Gastrocnemius medialis (tissue), 4 donors: ENCODE results near the gene HSPB1. TPM values are rescaled to one million over a fixed set of nuclear protein-coding genes. Genes with fewer than 3 reads are reported as not detected.

ENCODE experiments used
- ATAC-seq, 2 donors: fragments of 150-250 bp; one replicate each; pipeline ENCODE4 v1.9.1; 2016
- DNase-seq, 2 donors: peaks; one replicate each; pipeline ENCODE4 v3.0.0-alpha.2; 2019
- H3K27ac ChIP-seq, 4 donors: fragments of 200-600 bp; sonication (generic); 1 replicate in 1 of 4; 2 replicates in 3 of 4; pipeline ENCODE4 v1.5.1; 2016 to 2018; ENCODE audit warnings: mild to moderate bottlenecking in 2 of 4, moderate library complexity in 1 of 4
- H3K27me3 ChIP-seq, 3 donors: fragments of 200-600 bp; sonication (generic) in 2 of 3; 1 replicate in 1 of 3; 2 replicates in 2 of 3; pipeline versions ENCODE4 v1.5.1 to v1.6.0; 2016 to 2019; ENCODE audit warnings: mild to moderate bottlenecking in 1 of 3, moderate library complexity in 1 of 3
- H3K36me3 ChIP-seq, 2 donors: fragments of 200-600 bp; sonication (generic) in 1 of 2; one replicate each; pipeline ENCODE4 v1.5.1; 2017 to 2018
- H3K4me1 ChIP-seq, 2 donors: fragments of 200-600 bp; sonication (generic) in 1 of 2; one replicate each; pipeline ENCODE4 v1.5.1; 2016 to 2017; ENCODE audit warnings: mild to moderate bottlenecking in 2 of 2
- H3K4me3 ChIP-seq, 4 donors: fragments of 200-600 bp; sonication (generic) in 3 of 4; 1 replicate in 1 of 4; 2 replicates in 3 of 4; pipeline ENCODE4 v1.5.1; 2016 to 2019; ENCODE audit warnings: mild to moderate bottlenecking in 2 of 4
- H3K9me3 ChIP-seq, 3 donors: fragments of 200-600 bp; sonication (generic) in 2 of 3; 1 replicate in 1 of 3; 2 replicates in 2 of 3; pipeline ENCODE4 v1.5.1; 2016 to 2019
- POLR2A ChIP-seq, 2 donors: fragments of 450-650 bp; IDR thresholded peaks; one replicate each; pipeline ENCODE4 v1.6.1; 2017; ENCODE audit warnings: antibody characterized with exemption in 2 of 2, mild to moderate bottlenecking in 2 of 2, moderate library complexity in 2 of 2
- in situ Hi-C, 4 donors: fragments of 200-750 bp; cut with MboI; loops; one replicate each; pipeline versions ENCODE4 v1.15.0 to v1.8.0; 2017; ENCODE audit warnings: low sequenced_read_pairs in 4 of 4
- intact Hi-C: fragments of 100-400 bp; cut with DNase I; formaldehyde crosslinking; loops from one replicate; pipeline ENCODE4 v1.15.1; 2023; ENCODE audit warnings: low total_unique reads
- total RNA-seq, 4 donors: library from RNA; depleted of rRNA; stranded (reverse); fragments of >200 nt; gene quantifications; one replicate each; pipeline versions ENCODE4 v1.1.0 to v1.2.3, GENCODE V29; 2016
- TF ChIP-seq, protein P1 (sequence below), 5 experiments: fragments of 450-650 bp in 3 of 5; fragments of 200-600 bp in 2 of 5; sonication (generic) in 2 of 5; IDR thresholded peaks in 4 of 5; conservative IDR thresholded peaks in 1 of 5; 1 replicate in 4 of 5; 2 replicates in 1 of 5; pipeline ENCODE4 v1.5.1; 2016 to 2019; ENCODE audit warnings: antibody characterized with exemption in 5 of 5, mild to moderate bottlenecking in 3 of 5, moderate library complexity in 3 of 5

Gene HSPB1
- total RNA-seq, 4 donors from 2014 or later, result 1,878 to 2,898 (median 2,185) TPM

DNA sequence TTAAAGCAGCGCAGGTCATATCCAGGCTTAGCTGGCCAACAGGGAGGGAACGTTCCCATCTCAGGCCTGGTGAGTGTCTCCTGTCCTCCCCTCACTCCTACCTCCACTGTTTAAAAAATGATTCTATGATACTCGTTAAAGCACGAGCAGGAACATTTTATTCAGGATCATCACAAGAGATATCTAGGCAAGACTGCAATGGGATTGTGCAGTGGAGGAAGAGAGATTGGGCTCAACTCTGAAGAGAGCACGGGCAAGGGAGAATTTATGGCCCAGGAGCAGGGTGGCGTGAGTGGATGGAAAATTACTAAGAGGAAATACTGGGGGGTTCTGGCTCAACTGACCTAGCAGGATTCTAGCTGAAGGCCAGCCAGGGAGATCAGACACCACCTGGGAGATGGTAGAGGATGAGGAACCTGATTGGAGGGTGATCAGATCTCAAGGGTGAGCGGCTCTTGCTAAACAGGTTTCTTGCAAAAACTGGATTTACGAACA, 9.0 kb upstream of the HSPB1 start:
- DNase-seq, result peak in 1 of 2 donors; percentile 41
- peaks cover 52 to 57% of the 10 kb centered on the region in 2 donors for H3K4me1 ChIP-seq
- H3K27ac ChIP-seq, result peak overlapping the region; percentile 99 to 100 (median 100)
- H3K9me3 ChIP-seq, result no peaks in the 10 kb centered on the region
- no peaks in the 10 kb centered on the region for H3K36me3 ChIP-seq
- H3K27me3 ChIP-seq, result no peaks in the 10 kb centered on the region
- TF ChIP-seq, protein P1, sequence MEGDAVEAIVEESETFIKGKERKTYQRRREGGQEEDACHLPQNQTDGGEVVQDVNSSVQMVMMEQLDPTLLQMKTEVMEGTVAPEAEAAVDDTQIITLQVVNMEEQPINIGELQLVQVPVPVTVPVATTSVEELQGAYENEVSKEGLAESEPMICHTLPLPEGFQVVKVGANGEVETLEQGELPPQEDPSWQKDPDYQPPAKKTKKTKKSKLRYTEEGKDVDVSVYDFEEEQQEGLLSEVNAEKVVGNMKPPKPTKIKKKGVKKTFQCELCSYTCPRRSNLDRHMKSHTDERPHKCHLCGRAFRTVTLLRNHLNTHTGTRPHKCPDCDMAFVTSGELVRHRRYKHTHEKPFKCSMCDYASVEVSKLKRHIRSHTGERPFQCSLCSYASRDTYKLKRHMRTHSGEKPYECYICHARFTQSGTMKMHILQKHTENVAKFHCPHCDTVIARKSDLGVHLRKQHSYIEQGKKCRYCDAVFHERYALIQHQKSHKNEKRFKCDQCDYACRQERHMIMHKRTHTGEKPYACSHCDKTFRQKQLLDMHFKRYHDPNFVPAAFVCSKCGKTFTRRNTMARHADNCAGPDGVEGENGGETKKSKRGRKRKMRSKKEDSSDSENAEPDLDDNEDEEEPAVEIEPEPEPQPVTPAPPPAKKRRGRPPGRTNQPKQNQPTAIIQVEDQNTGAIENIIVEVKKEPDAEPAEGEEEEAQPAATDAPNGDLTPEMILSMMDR (IDR thresholded peaks at IDR 0.05 in 4 of 5, conservative IDR thresholded peaks at IDR 0.05 in 1 of 5), result no peak
- TF ChIP-seq POLR2A (IDR thresholded peaks at IDR 0.05), result no peak
- intact Hi-C loops (loop anchor here (5.0 kb wide), 1 partner anchor 241 kb away; no protein-coding TSS in a partner anchor), in situ Hi-C loops (no loop called here)
- H3K4me3 ChIP-seq, result no peak overlapping the region
- ATAC-seq, result no peak

DNA sequence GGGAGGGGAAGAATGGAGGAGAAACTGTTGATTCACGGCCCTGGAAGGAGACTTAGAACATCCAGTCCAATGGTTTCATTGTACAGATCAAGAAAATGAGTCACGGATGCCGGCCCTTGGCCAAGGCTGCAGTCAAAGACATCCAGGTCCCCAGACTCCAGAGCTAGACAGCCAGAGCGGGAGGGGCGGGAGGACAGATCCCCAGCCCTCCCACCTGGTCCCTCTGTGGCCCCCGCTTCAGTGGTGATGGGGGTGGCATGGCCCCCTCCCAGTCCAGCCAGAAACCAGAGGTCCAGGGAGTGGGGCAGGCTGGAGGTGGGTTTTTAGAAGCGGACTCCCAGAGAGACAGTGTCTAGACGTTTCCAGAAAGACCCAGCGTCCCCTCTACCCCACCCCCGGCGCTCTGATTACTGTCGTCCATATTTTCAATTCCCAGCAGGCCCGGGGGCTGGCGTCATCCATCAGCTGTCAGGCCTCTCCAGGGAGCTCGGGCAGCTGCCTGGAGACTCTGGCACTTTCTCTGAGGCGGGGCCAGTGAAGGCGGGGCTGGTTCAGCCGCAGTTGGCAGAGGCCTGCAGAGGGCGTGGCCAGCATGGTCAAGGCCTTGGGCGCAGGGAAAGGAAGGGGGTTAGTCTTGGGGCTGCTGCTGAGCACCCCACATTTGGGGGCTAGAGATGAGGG, 8.0 kb upstream of the HSPB1 start:
- H3K36me3 ChIP-seq, result no peaks in the 10 kb centered on the region
- peak; percentile 71 to 78 for ATAC-seq
- in situ Hi-C loops (no loop called here), intact Hi-C loops (loop anchor here (5.0 kb wide), 1 partner anchor 242 kb away; no protein-coding TSS in a partner anchor)
- H3K27me3 ChIP-seq, result no peaks in the 10 kb centered on the region
- TF ChIP-seq, protein P1 (IDR thresholded peaks at IDR 0.05 in 4 of 5, conservative IDR thresholded peaks at IDR 0.05 in 1 of 5), result no peak
- peak; percentile 68 to 89 for TF ChIP-seq POLR2A (IDR thresholded peaks at IDR 0.05)
- peak overlapping the region; percentile 40 to 55 (median 50) for H3K4me3 ChIP-seq
- no peaks in the 10 kb centered on the region for H3K9me3 ChIP-seq
- H3K4me1 ChIP-seq, result peaks cover 52 to 57% of the 10 kb centered on the region in 2 donors
- peak overlapping the region; percentile 99 to 100 (median 100) for H3K27ac ChIP-seq
- DNase-seq, result peak; percentile 97 to 99

DNA sequence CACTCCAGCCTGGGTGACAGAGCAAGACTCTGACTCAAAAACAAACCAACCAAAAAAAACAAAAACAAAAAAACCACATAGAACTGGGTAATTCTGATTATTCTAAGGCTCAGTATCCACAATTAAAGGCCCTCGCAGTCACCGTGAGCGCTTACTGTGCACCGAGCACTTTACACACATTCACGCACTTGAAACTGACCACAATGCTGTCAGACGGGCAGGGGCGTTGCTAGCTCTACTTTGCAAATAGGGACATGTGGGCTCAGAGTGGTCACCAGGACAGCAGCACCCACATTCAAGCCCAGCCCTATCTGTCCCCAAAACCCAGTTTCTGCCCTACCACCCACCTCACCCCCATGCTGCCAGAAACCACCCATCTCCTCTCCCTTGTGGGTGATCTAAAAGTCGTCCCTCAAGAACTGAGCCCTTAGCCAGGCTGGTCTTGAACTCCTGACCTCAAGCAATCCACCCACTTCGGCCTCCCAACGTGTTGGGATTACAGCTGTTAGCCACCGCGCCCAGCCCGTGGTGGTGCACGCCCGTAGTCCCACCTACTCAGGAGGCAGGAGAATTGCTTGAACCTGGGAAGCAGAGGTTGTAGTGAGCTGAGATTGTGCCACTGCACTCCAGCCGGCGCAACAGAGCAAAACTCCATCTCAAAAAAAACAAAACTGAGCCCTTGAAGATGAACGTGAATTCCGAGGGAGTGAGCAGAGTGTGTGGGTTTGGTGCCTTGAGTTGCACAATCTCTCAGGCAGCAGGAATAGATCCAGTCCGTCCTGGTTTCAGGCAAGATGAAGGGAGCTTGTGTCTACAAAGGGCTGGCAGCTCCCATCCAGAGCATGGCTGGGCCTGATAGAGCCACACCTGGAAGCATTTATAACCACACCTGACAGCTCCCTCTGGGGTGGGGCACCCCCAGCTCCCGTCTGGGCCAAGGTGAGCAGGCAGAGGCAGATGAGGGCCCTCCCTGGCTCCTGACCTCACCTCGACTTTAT, 5.4 kb upstream of the HSPB1 start:
- DNase-seq (peak; percentile 64 to 83), ATAC-seq (peak; percentile 47 to 53)
- TF ChIP-seq, protein P1 (IDR thresholded peaks at IDR 0.05 in 4 of 5, conservative IDR thresholded peaks at IDR 0.05 in 1 of 5), result no peak
- no peak for TF ChIP-seq POLR2A (IDR thresholded peaks at IDR 0.05)
- Histone ChIP-seq H3K27me3 (no peaks in the 10 kb centered on the region), H3K36me3 (no peaks in the 10 kb centered on the region), H3K9me3 (no peaks in the 10 kb centered on the region), H3K27ac (peak overlapping the region; percentile 99 to 100 (median 100)), H3K4me1 (peaks cover 59 to 61% of the 10 kb centered on the region in 2 donors), H3K4me3 (no peak overlapping the region)
- intact Hi-C loops (no loop called here), in situ Hi-C loops (no loop called here)

DNA sequence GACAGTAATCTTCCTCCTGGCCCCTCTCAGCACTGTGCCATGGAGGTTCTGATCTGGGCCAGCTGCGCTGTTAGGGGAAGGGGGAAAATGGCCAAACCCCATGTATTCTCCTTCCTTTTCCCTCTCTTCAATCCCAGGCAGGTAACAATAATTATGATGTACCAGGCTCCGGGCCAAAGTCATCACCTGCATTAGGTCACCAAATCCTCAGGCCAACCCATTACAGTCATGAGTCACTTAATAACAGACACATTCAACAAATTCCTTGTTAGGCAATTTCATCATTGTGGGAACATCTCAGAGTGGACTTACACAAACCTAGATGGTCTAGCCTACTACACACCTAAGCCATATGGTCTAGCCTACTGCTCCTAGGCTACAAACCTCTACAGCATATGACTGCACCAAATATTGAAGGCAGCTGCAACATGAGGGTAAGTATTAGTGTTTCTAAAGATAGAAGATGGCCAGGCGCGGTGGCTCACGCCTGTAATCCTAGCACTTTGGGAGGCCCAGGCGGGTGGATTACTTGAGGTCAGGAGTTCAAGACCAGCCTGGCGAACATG, 2.2 kb upstream of the HSPB1 start:
- peak in 1 of 2 donors; percentile 4 for ATAC-seq
- intact Hi-C loops, result no loop called here
- in situ Hi-C loops, result no loop called here
- Histone ChIP-seq H3K27me3 (no peaks in the 10 kb centered on the region), H3K9me3 (no peaks in the 10 kb centered on the region), H3K4me1 (peaks cover 49 to 51% of the 10 kb centered on the region in 2 donors), H3K36me3 (peaks cover 0 to 13% of the 10 kb centered on the region in 2 donors), H3K4me3 (no peak overlapping the region), H3K27ac (peak overlapping the region; percentile 99 to 100 (median 100))
- DNase-seq, result peak in 1 of 2 donors; percentile 79
- TF ChIP-seq POLR2A (IDR thresholded peaks at IDR 0.05), result peak in 1 of 2 donors; percentile 28
- TF ChIP-seq, protein P1 (IDR thresholded peaks at IDR 0.05 in 4 of 5, conservative IDR thresholded peaks at IDR 0.05 in 1 of 5), result no peak
